Glutamatergic neuron (in vitro differentiated cells): ENCODE results near the gene BMP7. TPM values are rescaled to one million over a fixed set of nuclear protein-coding genes. Genes with fewer than 3 reads are reported as not detected.

Source experiments
- DNase-seq: peaks from one replicate; pipeline ENCODE4 v3.0.0; 2022
- H3K27ac Mint-ChIP-seq: one replicate; pipeline ENCODE4 v1.8.0; 2020; ENCODE audit warnings: mild to moderate bottlenecking, mixed read lengths, inconsistent platforms; ENCODE audit not compliant: unreplicated experiment
- H3K27me3 Mint-ChIP-seq: one replicate; pipeline ENCODE4 v1.8.0; 2020; ENCODE audit warnings: mild to moderate bottlenecking, moderate library complexity, mixed read lengths, inconsistent platforms; ENCODE audit not compliant: unreplicated experiment
- H3K36me3 Mint-ChIP-seq: one replicate; pipeline ENCODE4 v1.8.0; 2020; ENCODE audit warnings: mild to moderate bottlenecking, mixed read lengths, inconsistent platforms; ENCODE audit not compliant: unreplicated experiment
- H3K4me1 Mint-ChIP-seq: one replicate; pipeline ENCODE4 v1.8.0; 2020; ENCODE audit warnings: mild to moderate bottlenecking, low read depth, mixed read lengths, inconsistent platforms; ENCODE audit not compliant: unreplicated experiment
- H3K4me3 Mint-ChIP-seq: one replicate; pipeline ENCODE4 v1.8.0; 2020; ENCODE audit warnings: mild to moderate bottlenecking, mixed read lengths, inconsistent platforms; ENCODE audit not compliant: unreplicated experiment
- H3K9me3 Mint-ChIP-seq: one replicate; pipeline ENCODE4 v1.8.0; 2020; ENCODE audit warnings: mild to moderate bottlenecking, moderate library complexity, mixed read lengths, inconsistent platforms; ENCODE audit not compliant: unreplicated experiment
- CTCF ChIP-seq: fragments of 200-600 bp; sonication (generic); IDR thresholded peaks from one replicate; pipeline ENCODE4 v1.5.0; 2021; ENCODE audit not compliant: partially characterized antibody, unreplicated experiment
- total RNA-seq: library from RNA; stranded (reverse); fragmentation: NEBNext Ultra II Directional; extraction: Animal tissue kit (Norgen Biotek cat#: 25700); gene quantifications from one replicate; pipeline ENCODE4 v1.2.1, GENCODE V29; 2021; ENCODE audit not compliant: unreplicated experiment

Gene BMP7
- total RNA-seq, 1 donor from 2014 or later, result 8.7 TPM

DNA sequence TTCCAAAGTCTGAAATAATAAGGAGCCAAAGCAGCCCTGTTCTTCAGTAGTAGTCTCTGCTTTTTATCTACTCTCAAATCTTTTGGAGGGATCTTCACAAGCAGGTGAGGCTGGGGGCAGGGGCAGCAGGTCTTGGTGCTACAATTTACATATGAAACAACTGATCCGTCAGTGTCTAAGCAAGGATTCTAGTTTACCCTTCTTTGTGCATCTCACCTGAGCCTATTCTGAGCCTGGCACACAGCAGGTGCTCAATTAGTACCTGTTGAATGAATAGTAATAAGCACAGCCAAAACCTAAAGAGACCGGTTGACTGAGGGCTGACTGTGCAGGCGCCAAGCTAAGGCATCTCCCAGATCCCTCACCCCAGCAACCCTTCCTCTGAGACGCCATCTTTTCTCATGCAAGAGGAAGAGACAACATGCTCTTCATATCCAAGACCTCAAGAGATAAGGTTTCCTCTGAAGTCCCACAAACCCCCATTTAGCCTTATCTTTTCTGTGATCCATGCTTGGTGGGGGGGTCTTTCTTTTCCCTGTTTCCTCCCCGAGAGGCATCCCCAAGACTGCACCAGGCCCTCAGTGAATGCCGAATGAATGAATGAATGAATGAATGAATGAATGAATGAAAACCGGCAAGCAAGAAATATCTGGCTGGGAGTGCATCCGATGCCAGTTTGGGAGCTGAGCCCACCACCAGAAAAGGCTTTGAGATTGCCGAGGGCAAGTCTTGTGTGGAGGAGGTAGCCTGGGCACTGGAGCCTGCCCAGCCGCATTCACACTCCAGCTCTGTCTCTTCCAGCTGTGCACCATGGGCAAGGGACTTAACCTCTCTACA lies 2.9 kb upstream of the BMP7 start:
- H3K27ac Mint-ChIP-seq, result no peak overlapping the region
- H3K4me3 Mint-ChIP-seq, result peak overlapping the region; percentile 20
- no peak for TF ChIP-seq CTCF
- peaks cover 5% of the 10 kb centered on the region for H3K9me3 Mint-ChIP-seq
- H3K4me1 Mint-ChIP-seq, result peaks cover 26% of the 10 kb centered on the region
- no peaks in the 10 kb centered on the region for H3K36me3 Mint-ChIP-seq
- H3K27me3 Mint-ChIP-seq, result peaks cover 15% of the 10 kb centered on the region
- DNase-seq, result no peak

- Mint-ChIP-seq H3K4me1 (peaks cover 26% of the 10 kb centered on the region), H3K4me3 (no peak overlapping the region), H3K36me3 (no peaks in the 10 kb centered on the region), H3K27ac (no peak overlapping the region), H3K9me3 (peaks cover 5% of the 10 kb centered on the region), H3K27me3 (peaks cover 13% of the 10 kb centered on the region)
- no peak for DNase-seq
- TF ChIP-seq CTCF, result no peak
Observed at GRCh38 chr20:57268399-57269076, 2.1 kb upstream of the BMP7 start.

DNA sequence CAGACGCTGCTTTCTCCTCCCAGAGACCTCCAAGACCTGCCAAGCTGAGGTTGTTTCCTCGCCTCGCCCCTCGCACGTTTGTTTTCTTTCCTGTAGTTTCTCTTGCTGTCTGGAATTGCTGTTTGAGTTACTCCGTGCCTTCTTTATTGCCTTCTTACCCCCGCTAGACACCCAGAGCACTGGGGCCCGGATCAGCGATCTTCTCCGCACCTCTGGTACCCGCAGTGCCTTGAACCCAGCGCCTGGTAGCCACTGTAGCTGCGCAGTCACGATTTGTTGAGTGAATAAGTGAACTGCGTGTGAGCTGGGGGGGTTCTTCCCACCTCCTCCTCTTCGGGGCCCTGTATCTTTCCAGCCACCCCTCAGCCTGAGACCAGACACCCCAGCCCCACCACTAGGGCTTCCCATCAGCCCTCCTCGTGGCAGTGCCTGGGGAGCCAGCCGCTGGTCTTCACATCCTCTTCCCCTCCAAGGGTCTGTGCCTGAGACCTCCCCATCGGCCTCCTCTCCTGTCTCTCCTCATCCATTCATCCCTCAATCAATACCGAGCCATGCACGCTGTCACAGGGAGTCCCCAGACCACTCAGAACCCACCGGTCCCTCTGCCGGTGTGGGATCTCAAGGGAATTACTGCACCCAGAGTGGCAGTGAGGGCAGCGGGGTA lies 849 bp upstream of the BMP7 start:
- H3K4me1 Mint-ChIP-seq, result peaks cover 30% of the 10 kb centered on the region
- no peak for TF ChIP-seq CTCF
- peaks cover 5% of the 10 kb centered on the region for H3K9me3 Mint-ChIP-seq
- no peak for DNase-seq
- peak overlapping the region; percentile 79 for H3K4me3 Mint-ChIP-seq
- no peaks in the 10 kb centered on the region for H3K36me3 Mint-ChIP-seq
- peaks cover 13% of the 10 kb centered on the region for H3K27me3 Mint-ChIP-seq
- H3K27ac Mint-ChIP-seq, result no peak overlapping the region

DNA sequence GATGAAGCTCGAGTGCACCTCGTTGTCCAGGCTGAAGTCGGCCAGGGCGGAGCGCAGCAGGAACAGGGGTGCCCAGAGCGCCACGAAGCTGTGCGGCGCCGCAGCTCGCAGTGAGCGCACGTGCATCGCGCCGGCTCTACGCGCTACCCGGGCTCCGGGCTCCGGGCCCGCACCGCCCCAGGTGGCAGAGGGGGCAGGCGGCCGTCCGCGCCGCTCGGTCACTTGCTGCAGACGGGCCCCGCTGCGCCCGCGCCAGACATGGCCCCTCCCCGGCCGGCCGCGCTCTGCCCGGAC lies 497 bp downstream of the BMP7 start:
- Mint-ChIP-seq H3K4me1 (peaks cover 28% of the 10 kb centered on the region), H3K4me3 (peak overlapping the region; percentile 87), H3K9me3 (peaks cover 5% of the 10 kb centered on the region), H3K27ac (no peak overlapping the region), H3K27me3 (peaks cover 13% of the 10 kb centered on the region), H3K36me3 (no peaks in the 10 kb centered on the region)
- TF ChIP-seq CTCF, result no peak
- no peak for DNase-seq
